Nephron (organoid): Measurements from ENCODE around the gene MFSD1.
"Not testable (repeated sequence)": the region's sequence is repeated elsewhere in the genome, so short reads cannot be mapped to it uniquely, and the experiment has no call there.

ENCODE experiments used
- H3K27ac Mint-ChIP-seq, 3 experiments: 2 replicates each; pipeline ENCODE4 v1.8.0; 2020; ENCODE audit warnings: mixed read lengths in 3 of 3, mild to moderate bottlenecking in 2 of 3, moderate library complexity in 1 of 3
- H3K27me3 Mint-ChIP-seq: 2 replicates; pipeline ENCODE4 v1.8.0; 2021; ENCODE audit warnings: low read depth, mild to moderate bottlenecking, moderate library complexity, mixed read lengths
- H3K36me3 Mint-ChIP-seq: 2 replicates; pipeline ENCODE4 v1.8.0; 2020; ENCODE audit warnings: low read depth, mixed read lengths
- H3K4me1 Mint-ChIP-seq: 2 replicates; pipeline ENCODE4 v1.8.0; 2020; ENCODE audit warnings: mixed read lengths
- H3K4me3 Mint-ChIP-seq, 3 experiments: 2 replicates each; pipeline ENCODE4 v1.8.0; 2020; ENCODE audit warnings: mild to moderate bottlenecking in 3 of 3, mixed read lengths in 3 of 3, moderate library complexity in 2 of 3
- H3K9me3 Mint-ChIP-seq: 2 replicates; pipeline ENCODE4 v1.8.0; 2020; ENCODE audit warnings: mixed read lengths
- CTCF ChIP-seq, 3 experiments: fragments of 200-600 bp; sonication (generic); IDR thresholded peaks; one replicate each; pipeline ENCODE4 v1.5.0; 2021; ENCODE audit warnings: antibody characterized with exemption in 3 of 3; ENCODE audit not compliant: unreplicated experiment in 3 of 3

The MFSD1 gene

DNA sequence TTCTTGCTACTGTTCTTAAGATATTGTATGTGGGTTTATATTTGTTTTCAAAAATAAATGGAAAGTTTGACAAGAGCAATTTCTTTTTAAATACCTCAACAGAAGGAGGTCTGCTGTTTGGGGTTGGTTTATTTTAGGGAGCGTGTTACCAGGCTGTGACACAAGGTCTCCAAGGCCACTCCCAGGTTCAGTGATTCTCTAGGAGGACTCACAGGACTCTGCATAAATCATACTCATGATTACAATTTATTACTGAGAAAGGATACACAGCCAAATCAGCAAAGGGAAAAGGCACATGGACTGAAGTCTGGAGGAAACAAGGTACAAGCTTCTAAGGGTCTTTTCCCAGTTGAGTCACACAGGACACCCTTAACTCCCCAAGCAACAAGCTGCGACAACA, 18.8 kb upstream of the MFSD1 start:
- peaks cover 9% of the 10 kb centered on the region for H3K9me3 Mint-ChIP-seq
- H3K4me3 Mint-ChIP-seq: no peak overlapping the region
- H3K27ac Mint-ChIP-seq: peak overlapping the region; percentile 47 to 72 (median 48)
- peaks cover 9% of the 10 kb centered on the region for H3K4me1 Mint-ChIP-seq
- H3K36me3 Mint-ChIP-seq: no peaks in the 10 kb centered on the region
- no peaks in the 10 kb centered on the region for H3K27me3 Mint-ChIP-seq
- no peak for TF ChIP-seq CTCF (IDR thresholded peaks at IDR 0.05; ENCODE audit: unreplicated experiment in 3 of 3)

DNA sequence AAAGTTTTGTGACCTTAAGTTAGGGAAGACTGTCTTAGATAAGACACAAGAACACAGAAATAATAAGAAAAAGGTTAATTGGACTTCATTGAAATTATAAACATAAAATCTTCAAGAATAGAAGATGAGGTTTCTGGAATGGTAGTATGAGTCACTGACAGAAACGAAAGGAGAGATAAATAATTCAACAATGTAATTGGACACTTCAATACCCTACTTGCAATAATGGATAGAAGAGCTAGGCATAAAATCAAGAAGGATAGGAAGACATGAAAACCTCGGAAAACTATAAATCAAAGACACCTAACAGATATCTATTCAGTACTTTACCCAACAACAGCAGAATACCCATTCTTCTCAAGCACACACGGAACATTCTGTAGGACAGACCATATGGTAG, 15.9 kb upstream of the MFSD1 start:
- Mint-ChIP-seq H3K27me3 (no peaks in the 10 kb centered on the region), H3K9me3 (peaks cover 9% of the 10 kb centered on the region), H3K4me3 (no peak overlapping the region), H3K27ac (no peak overlapping the region), H3K4me1 (peaks cover 17% of the 10 kb centered on the region), H3K36me3 (no peaks in the 10 kb centered on the region)
- no peak for TF ChIP-seq CTCF (IDR thresholded peaks at IDR 0.05; ENCODE audit: unreplicated experiment in 3 of 3)

DNA sequence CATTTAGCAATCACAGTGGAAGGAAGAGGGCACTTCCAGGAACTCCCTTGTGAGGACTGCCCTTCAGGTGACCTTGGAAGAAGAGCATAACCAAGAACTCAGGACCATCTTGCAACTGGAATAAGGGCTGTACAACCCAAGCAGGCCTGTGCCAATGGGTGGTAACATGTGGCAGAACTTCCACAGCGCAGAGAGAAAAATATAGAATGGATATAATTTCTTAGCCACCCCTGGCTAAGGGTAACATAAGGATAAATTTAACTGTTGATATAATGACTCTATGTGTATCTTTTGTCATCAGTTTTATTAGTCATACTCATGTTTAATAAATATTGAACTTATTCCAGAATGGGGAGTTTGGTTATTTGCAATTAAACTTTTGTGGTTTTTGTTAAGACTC, 13.4 kb upstream of the MFSD1 start:
- H3K4me3 Mint-ChIP-seq: no peak overlapping the region
- H3K9me3 Mint-ChIP-seq: peaks cover 9% of the 10 kb centered on the region
- H3K4me1 Mint-ChIP-seq: peaks cover 14% of the 10 kb centered on the region
- H3K36me3 Mint-ChIP-seq: no peaks in the 10 kb centered on the region
- TF ChIP-seq CTCF (IDR thresholded peaks at IDR 0.05; ENCODE audit: unreplicated experiment in 3 of 3): no peak
- no peaks in the 10 kb centered on the region for H3K27me3 Mint-ChIP-seq
- no peak overlapping the region for H3K27ac Mint-ChIP-seq

- no peak overlapping the region for H3K4me3 Mint-ChIP-seq
- H3K27ac Mint-ChIP-seq: peak overlapping the region in 2 of 3 experiments; percentile 15 to 78
- H3K27me3 Mint-ChIP-seq: no peaks in the 10 kb centered on the region
- peaks cover 9% of the 10 kb centered on the region for H3K9me3 Mint-ChIP-seq
- H3K36me3 Mint-ChIP-seq: no peaks in the 10 kb centered on the region
- H3K4me1 Mint-ChIP-seq: peaks cover 14% of the 10 kb centered on the region
- peak; percentile 41 to 56 (median 41) for TF ChIP-seq CTCF (IDR thresholded peaks at IDR 0.05; ENCODE audit: unreplicated experiment in 3 of 3)
These were observed 12.3 kb upstream of the MFSD1 start for GRCh38 chr3:158789592-158789991.

- Mint-ChIP-seq H3K9me3 (peaks cover 6% of the 10 kb centered on the region), H3K27me3 (no peaks in the 10 kb centered on the region), H3K36me3 (no peaks in the 10 kb centered on the region), H3K4me1 (peaks cover 14% of the 10 kb centered on the region), H3K4me3 (peak overlapping the region; percentile 12 to 71 (median 47)), H3K27ac (peak overlapping the region in 1 of 3 experiments; percentile 66)
- peak; percentile 83 to 95 (median 86) for TF ChIP-seq CTCF (IDR thresholded peaks at IDR 0.05; ENCODE audit: unreplicated experiment in 3 of 3)
These were observed 10.8 kb upstream of the MFSD1 start for GRCh38 chr3:158790901-158791589.

DNA sequence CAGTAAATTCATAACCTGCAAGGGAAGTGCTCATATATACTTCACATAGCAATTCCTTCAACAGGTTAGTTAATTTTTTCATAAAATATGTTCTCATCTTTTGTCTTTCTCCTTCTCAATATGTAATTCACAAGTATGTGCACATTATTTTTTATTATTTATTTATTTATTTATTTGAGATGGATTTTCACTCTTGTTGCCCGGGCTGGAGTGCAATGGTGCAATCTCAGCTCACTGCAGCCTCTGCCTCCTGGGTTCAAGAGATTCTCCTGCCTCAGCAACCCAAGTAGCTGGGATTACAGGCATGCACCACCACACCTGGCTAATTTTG, 10.3 kb upstream of the MFSD1 start:
- not testable (repeated sequence) for H3K27me3 Mint-ChIP-seq, H3K9me3 Mint-ChIP-seq, H3K36me3 Mint-ChIP-seq
- peak in 1 of 3 experiments; percentile 10 for TF ChIP-seq CTCF (IDR thresholded peaks at IDR 0.05; ENCODE audit: unreplicated experiment in 3 of 3)
- H3K4me3 Mint-ChIP-seq: peak overlapping the region in 1 of 3 experiments; percentile 71
- H3K4me1 Mint-ChIP-seq: peaks cover 14% of the 10 kb centered on the region
- peak overlapping the region in 1 of 3 experiments; percentile 66 for H3K27ac Mint-ChIP-seq
